Smooth muscle cell (in vitro differentiated cells): Measurements from ENCODE around the gene PFKFB4. TPM values are rescaled to one million over a fixed set of nuclear protein-coding genes. Genes with fewer than 3 reads are reported as not detected.
"Not testable (repeated sequence)": the region's sequence is repeated elsewhere in the genome, so short reads cannot be mapped to it uniquely, and the experiment has no call there.

Experiments used
- DNase-seq: peaks from one replicate; lab custom pipeline; 2025; ENCODE audit not compliant: unreplicated experiment; lab: John Stamatoyannopoulos, UW
- H2AFZ ChIP-seq: fragments of 200-600 bp; sonication (generic); 2 replicates; pipeline ENCODE4 v1.6.0; 2016; ENCODE audit warnings: antibody characterized with exemption, low read depth, mild to moderate bottlenecking
- H3F3A ChIP-seq: fragments of 200-600 bp; sonication (generic); 2 replicates; pipeline ENCODE4 v1.6.0; 2017; ENCODE audit warnings: antibody characterized with exemption, low read depth
- H3K27ac ChIP-seq: fragments of 200-600 bp; sonication (generic); 2 replicates; pipeline ENCODE4 v1.5.1; 2016; ENCODE audit warnings: low read depth, mild to moderate bottlenecking
- H3K27me3 ChIP-seq: fragments of 200-600 bp; sonication (generic); 2 replicates; pipeline ENCODE4 v1.6.1; 2016; ENCODE audit warnings: low read depth, mild to moderate bottlenecking
- H3K36me3 ChIP-seq: fragments of 200-600 bp; sonication (generic); 2 replicates; pipeline ENCODE4 v1.5.1; 2016; ENCODE audit warnings: low read depth
- H3K4me1 ChIP-seq: fragments of 200-600 bp; sonication (generic); 2 replicates; pipeline ENCODE4 v1.5.1; 2016; ENCODE audit warnings: low read depth
- H3K4me2 ChIP-seq: fragments of 200-600 bp; sonication (generic); 2 replicates; pipeline ENCODE4 v1.6.0; 2016; ENCODE audit warnings: mild to moderate bottlenecking
- H3K4me3 ChIP-seq: fragments of 200-600 bp; sonication (generic); 2 replicates; pipeline ENCODE4 v1.5.1; 2016; ENCODE audit warnings: mild to moderate bottlenecking
- H3K79me2 ChIP-seq: fragments of 200-600 bp; sonication (generic); 2 replicates; pipeline ENCODE4 v1.6.0; 2016; ENCODE audit warnings: low read depth, mild to moderate bottlenecking
- H3K9ac ChIP-seq: fragments of 200-600 bp; sonication (generic); 2 replicates; pipeline ENCODE4 v1.6.0; 2016; ENCODE audit warnings: low read depth
- H3K9me3 ChIP-seq: fragments of 200-600 bp; sonication (generic); replicated peaks from 2 replicates; pipeline ENCODE4 v1.5.1; 2016; ENCODE audit warnings: low read depth
- H4K20me1 ChIP-seq: fragments of 200-600 bp; sonication (generic); 2 replicates; pipeline ENCODE4 v1.6.0; 2016; ENCODE audit warnings: low read depth
- WGBS: methylation state at CpG from one replicate; pipeline ENCODE4 v1.1.7; 2016; ENCODE audit warnings: low lambda C conversion rate; 5-methylcytosine and 5-hydroxymethylcytosine counted together
- polyA plus RNA-seq: library from polyadenylated mRNA; unstranded; fragments of >200 nt; fragmentation: Nextera tagmentation; extraction: Ambion mirVana; gene quantifications from 2 replicates; pipeline ENCODE4 v1.2.1, GENCODE V29; 2016
- total RNA-seq: library from RNA; depleted of rRNA; stranded (reverse); fragments of >200 nt; gene quantifications from 2 replicates; pipeline ENCODE4 v1.2.3, GENCODE V29; 2014
- TF ChIP-seq, protein P1 (sequence below): fragments of 200-600 bp; sonication (generic); IDR thresholded peaks from 2 replicates; pipeline ENCODE4 v1.5.1; 2017; ENCODE audit warnings: borderline replicate concordance, mild to moderate bottlenecking, antibody characterized with exemption; ENCODE audit not compliant: insufficient read depth, poor library complexity, severe bottlenecking

The PFKFB4 gene
- total and polyA plus RNA-seq, 2 experiments from 2014 or later, result 37.4 to 48.8 TPM

DNA sequence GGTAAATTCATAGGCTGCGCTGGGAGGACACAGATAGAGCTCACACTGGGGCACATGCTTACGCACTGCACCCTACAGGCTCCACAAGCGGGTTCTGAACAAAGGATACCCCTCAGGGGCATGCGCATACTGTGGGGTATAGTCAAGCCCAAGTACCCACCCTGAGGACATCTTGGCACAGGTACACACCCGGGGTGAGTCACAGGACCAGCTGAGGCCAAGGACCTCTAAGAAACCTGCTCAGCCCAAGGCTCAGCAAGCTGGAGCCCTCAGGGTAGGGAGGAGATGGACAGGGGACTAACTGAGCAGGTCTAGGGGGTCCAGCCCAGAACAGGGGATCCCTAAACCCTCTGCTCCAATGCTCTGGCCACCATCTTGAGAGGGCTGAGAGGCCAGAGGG lies 55.9 kb downstream of the PFKFB4 start:
- no peaks in the 10 kb centered on the region for H3K79me2 ChIP-seq
- no peaks in the 10 kb centered on the region for H3K27me3 ChIP-seq
- no peak for DNase-seq
- H3K4me3 ChIP-seq, result no peak overlapping the region
- no peaks in the 10 kb centered on the region for H3K36me3 ChIP-seq
- H3K4me2 ChIP-seq, result no peak overlapping the region
- no peaks in the 10 kb centered on the region for H3K9me3 ChIP-seq
- no peak overlapping the region for H3K27ac ChIP-seq
- 98% methylated on average over 5 of the region's 5 CpGs for WGBS
- H2AFZ ChIP-seq, result no peak overlapping the region
- no peak overlapping the region for H3K9ac ChIP-seq
- peaks cover 5% of the 10 kb centered on the region for H4K20me1 ChIP-seq
- TF ChIP-seq, protein P1, sequence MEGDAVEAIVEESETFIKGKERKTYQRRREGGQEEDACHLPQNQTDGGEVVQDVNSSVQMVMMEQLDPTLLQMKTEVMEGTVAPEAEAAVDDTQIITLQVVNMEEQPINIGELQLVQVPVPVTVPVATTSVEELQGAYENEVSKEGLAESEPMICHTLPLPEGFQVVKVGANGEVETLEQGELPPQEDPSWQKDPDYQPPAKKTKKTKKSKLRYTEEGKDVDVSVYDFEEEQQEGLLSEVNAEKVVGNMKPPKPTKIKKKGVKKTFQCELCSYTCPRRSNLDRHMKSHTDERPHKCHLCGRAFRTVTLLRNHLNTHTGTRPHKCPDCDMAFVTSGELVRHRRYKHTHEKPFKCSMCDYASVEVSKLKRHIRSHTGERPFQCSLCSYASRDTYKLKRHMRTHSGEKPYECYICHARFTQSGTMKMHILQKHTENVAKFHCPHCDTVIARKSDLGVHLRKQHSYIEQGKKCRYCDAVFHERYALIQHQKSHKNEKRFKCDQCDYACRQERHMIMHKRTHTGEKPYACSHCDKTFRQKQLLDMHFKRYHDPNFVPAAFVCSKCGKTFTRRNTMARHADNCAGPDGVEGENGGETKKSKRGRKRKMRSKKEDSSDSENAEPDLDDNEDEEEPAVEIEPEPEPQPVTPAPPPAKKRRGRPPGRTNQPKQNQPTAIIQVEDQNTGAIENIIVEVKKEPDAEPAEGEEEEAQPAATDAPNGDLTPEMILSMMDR, result no peak
- peaks cover 3% of the 10 kb centered on the region for H3F3A ChIP-seq
- peaks cover 5% of the 10 kb centered on the region for H3K4me1 ChIP-seq

DNA sequence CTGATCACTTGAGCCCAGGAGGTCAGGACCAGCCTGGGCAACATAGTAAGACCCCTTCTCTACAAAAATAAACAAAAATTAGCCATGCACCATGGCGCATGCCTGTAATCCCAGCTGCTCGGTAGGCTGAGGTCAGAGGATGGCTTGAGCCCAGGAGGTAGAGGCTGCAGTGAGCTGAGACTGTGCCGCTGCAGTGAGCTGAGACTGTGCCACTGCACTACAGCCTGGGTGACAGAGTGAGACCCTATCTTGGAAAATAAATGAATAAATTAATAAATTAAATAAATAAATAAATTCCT lies 63.5 kb downstream of the PFKFB4 start:
- TF ChIP-seq, protein P1, result no peak
- no peak for DNase-seq
- Histone ChIP-seq H3K4me1 (no peaks in the 10 kb centered on the region), H3K27ac (peak overlapping the region; percentile 4), H3K36me3 (no peaks in the 10 kb centered on the region), H3K9ac (no peak overlapping the region), H3K27me3 (no peaks in the 10 kb centered on the region), H2AFZ (no peak overlapping the region), H3K4me3 (no peak overlapping the region), H3K4me2 (peak overlapping the region; percentile 57), H4K20me1 (peaks cover 2% of the 10 kb centered on the region), H3K79me2 (no peaks in the 10 kb centered on the region), H3F3A (no peaks in the 10 kb centered on the region), H3K9me3 (no peaks in the 10 kb centered on the region)
- 72% methylated on average over 3 of the region's 3 CpGs for WGBS

DNA sequence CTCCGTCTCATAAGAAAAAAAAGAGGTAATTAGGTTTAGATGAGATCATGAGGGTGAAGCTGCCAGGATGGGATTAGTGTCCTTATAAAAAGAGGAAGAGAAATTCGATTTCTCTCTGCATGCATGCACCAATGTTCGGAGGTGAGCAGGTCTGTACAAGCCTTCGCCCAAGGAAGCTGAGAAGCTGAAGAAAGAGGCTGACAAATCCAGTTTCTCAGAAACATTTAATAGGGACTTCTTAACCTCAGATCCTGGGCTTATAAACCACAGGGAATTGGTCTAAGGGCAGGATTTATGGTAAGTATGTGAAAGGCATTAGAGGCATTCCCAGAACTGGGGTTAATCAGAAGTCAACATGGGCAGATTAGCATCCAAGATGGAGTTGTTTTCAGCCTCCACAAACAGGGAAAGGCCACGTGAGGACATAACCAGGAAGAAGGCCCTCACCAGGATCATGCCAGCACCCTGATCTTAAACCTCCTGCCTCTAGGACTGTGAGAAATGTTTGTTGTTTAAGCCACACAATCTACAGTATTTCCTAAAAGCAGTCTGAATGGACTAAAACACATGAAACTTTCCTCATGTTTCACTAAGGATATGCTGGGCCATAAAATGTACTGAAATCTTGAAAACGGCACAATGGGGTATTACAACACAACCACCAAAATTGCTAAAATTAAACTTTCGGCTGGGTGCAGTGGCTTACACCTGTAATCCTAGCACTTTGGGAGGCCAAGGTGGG lies 64.0 kb downstream of the PFKFB4 start:
- Histone ChIP-seq H3K79me2 (no peaks in the 10 kb centered on the region), H3K4me1 (no peaks in the 10 kb centered on the region), H3K9me3 (no peaks in the 10 kb centered on the region), H3F3A (no peaks in the 10 kb centered on the region), H3K4me3 (no peak overlapping the region), H3K4me2 (peak overlapping the region; percentile 57), H3K27ac (peak overlapping the region; percentile 4), H3K27me3 (no peaks in the 10 kb centered on the region), H2AFZ (no peak overlapping the region), H4K20me1 (no peaks in the 10 kb centered on the region), H3K36me3 (no peaks in the 10 kb centered on the region), H3K9ac (no peak overlapping the region)
- WGBS, result 36% methylated on average over 7 of the region's 7 CpGs
- TF ChIP-seq, protein P1, result no peak
- no peak for DNase-seq

DNA sequence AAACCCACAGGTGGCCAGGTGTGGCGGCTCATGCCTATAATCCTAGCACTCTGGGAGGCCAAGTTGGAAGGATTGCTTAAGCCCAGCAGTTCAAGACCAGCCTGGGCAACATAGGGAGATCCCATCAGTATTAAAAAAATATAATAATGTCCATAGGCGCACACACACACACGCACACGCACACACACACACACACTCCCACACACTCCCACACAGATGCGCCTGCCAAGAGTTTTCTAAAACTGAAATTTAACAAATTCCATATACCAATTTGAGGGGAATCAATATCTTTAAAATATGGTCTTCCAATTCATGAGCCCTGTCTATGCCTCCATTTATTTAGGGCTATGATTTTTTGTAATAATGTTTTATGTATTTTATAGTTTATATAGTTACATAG lies 69.7 kb downstream of the PFKFB4 start:
- Histone ChIP-seq H3K4me3 (no peak overlapping the region), H3K79me2 (no peaks in the 10 kb centered on the region), H3F3A (no peaks in the 10 kb centered on the region), H3K4me1 (no peaks in the 10 kb centered on the region), H3K4me2 (no peak overlapping the region), H3K27ac (no peak overlapping the region), H3K9me3 (no peaks in the 10 kb centered on the region), H3K36me3 (no peaks in the 10 kb centered on the region), H4K20me1 (no peaks in the 10 kb centered on the region), H3K27me3 (no peaks in the 10 kb centered on the region), H3K9ac (no peak overlapping the region), H2AFZ (no peak overlapping the region)
- DNase-seq, result no peak
- TF ChIP-seq, protein P1, result no peak
- 98% methylated on average over 5 of the region's 5 CpGs for WGBS

DNA sequence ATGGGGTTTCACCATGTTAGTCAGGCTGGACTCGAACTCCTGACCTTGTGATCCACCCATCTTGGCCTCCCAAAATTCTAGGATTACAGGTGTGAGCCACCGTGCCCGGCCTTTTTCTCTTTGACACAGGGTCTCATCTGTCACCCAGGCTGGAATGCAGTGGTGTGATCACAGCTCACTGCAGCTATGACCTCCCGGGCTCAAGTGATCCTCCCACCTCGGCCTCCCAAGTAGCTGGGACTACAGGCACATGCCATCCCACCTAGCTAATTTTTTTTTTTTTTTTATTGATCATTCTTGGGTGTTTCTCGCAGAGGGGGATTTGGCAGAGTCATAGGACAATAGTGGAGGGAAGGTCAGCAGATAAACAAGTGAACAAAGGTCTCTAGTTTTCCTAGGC lies 73.8 kb downstream of the PFKFB4 start:
- H3K4me1 ChIP-seq, H3K9ac ChIP-seq, H3K27me3 ChIP-seq, H4K20me1 ChIP-seq, H3K36me3 ChIP-seq, H3K27ac ChIP-seq, H3K79me2 ChIP-seq, H3K4me2 ChIP-seq, H3K4me3 ChIP-seq, H3K9me3 ChIP-seq, DNase-seq, H3F3A ChIP-seq, H2AFZ ChIP-seq: not testable (repeated sequence)
- WGBS, result 93% methylated on average over 6 of the region's 6 CpGs
